Pons (tissue), 1 donor: ENCODE results near the gene TPD52L2.
A peak's percentile ranks its signal among the peaks of the same experiment; 100 is the strongest.
"Not testable (repeated sequence)": the region's sequence is repeated elsewhere in the genome, so short reads cannot be mapped to it uniquely, and the experiment has no call there.

Experiments used
- DNase-seq: peaks from one replicate; pipeline ENCODE4 v3.0.0-alpha.2; 2016; ENCODE audit warnings: low spot score

TPD52L2 gene

GRCh38 chr20:63835021-63835858 lies 29.8 kb upstream of the TPD52L2 start:
- peak; percentile 57 for DNase-seq

- no peak for DNase-seq
Observed at GRCh38 chr20:63836458-63837344, 28.4 kb upstream of the TPD52L2 start.

GRCh38 chr20:63837479-63837878 lies 27.6 kb upstream of the TPD52L2 start:
- no peak for DNase-seq

GRCh38 chr20:63839620-63840019 lies 25.4 kb upstream of the TPD52L2 start:
- no peak for DNase-seq

GRCh38 chr20:63840405-63840828 lies 24.7 kb upstream of the TPD52L2 start:
- DNase-seq = no peak

- DNase-seq = no peak
Observed at GRCh38 chr20:63842258-63842657, 22.8 kb upstream of the TPD52L2 start.

- DNase-seq = no peak
Observed at GRCh38 chr20:63843222-63843621, 21.8 kb upstream of the TPD52L2 start.

GRCh38 chr20:63843778-63844177 lies 21.3 kb upstream of the TPD52L2 start:
- DNase-seq = no peak

GRCh38 chr20:63844511-63844991 lies 20.5 kb upstream of the TPD52L2 start:
- no peak for DNase-seq

- DNase-seq = no peak
Observed at GRCh38 chr20:63846128-63846771, 18.8 kb upstream of the TPD52L2 start.

GRCh38 chr20:63846888-63847236 lies 18.2 kb upstream of the TPD52L2 start:
- no peak for DNase-seq

GRCh38 chr20:63847237-63848002 lies 17.6 kb upstream of the TPD52L2 start:
- no peak for DNase-seq

GRCh38 chr20:63848003-63848911 lies 16.8 kb upstream of the TPD52L2 start:
- DNase-seq = no peak

GRCh38 chr20:63850689-63851547 lies 14.2 kb upstream of the TPD52L2 start:
- no peak for DNase-seq

GRCh38 chr20:63851548-63851943 lies 13.5 kb upstream of the TPD52L2 start:
- not testable (repeated sequence) for DNase-seq

GRCh38 chr20:63853733-63854068 lies 11.4 kb upstream of the TPD52L2 start:
- DNase-seq = not testable (repeated sequence)

GRCh38 chr20:63854069-63854765 lies 10.9 kb upstream of the TPD52L2 start:
- peak; percentile 32 for DNase-seq

GRCh38 chr20:63854766-63855362 lies 10.2 kb upstream of the TPD52L2 start:
- DNase-seq = no peak
